GM18867 (cell line): ENCODE measurements around the gene HEATR9.

Experiments used
- ATAC-seq: cut with Tn5 transposase; IDR thresholded peaks from one replicate; pipeline ENCODE4 v1.9.1; 2021; ENCODE audit warnings: mild to moderate bottlenecking, moderate library complexity; ENCODE audit not compliant: unreplicated experiment

HEATR9 gene

DNA sequence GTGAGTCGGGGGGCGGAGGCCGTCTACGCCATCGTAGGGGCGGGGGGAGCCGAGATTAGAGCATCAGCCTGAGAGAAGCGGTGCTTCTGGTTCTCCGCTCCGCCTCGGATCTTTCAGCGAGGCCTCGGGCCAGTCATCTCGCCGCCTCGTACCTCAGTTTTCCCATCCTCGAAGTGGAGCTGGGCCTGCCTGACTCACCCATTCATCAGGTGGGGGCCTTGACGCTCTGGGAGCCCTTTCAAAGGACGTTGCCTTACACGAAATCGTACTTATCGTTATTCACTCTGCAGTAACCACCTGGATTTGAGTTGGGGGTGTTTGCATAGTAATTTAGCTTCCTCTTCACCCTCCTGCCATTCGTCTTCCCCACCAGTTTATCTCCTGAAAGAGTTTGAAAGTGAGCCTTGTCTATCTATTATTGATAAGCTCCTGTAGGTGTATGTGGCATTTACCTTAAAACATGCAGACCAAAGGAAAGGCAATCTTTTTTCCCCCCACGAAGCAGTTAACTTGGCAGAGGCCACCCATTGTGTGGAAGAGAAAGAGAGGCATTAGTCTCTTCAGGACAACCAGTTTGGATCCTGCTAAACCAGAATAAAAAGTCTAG lies 58.7 kb downstream of the HEATR9 start:
- ATAC-seq: no peak

DNA sequence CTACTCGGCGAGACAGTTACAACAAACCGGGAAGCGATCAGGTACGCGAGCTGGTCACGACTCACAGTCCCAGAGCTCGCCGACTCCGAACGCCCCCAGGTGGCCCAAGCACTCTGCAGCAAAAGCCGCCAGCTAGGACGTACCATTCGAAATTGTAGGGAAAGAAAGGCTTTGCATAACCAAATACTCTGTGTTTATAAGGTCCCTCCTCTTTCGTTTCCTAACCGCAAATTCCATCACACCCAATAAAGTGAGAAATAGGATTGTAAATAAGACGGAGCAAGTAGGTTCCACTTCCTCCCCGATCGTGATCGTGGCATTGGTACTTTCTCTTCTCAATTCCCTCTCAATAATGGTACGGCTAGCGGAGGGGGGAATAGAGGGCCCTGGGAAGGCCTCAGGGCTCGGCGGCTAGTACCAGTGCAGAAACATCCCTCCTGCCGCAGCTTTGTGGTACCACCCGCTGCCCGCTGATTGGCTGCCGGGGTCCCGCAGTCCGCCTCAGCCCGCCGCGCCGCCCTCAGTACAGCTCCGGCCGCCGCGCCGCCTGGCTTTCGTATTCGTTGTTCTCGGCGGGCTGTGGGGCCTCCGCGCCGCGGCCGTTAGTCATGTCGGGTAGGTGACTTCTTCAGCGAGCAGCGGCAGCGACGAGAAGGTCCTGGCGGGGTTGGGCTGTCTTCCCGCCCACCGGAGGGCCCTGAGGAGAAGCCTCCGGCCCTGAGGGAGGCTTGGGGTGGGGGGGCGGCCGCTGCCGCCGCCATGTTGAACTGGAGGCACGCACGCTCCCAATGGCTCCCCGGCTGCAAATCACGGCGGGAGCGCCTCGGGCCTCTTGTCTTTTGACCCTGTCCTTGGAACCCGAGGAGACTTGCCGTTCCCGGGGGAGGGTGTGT lies 59.5 kb downstream of the HEATR9 start, which contains the start of gene TAF15:
Gene TAF15 (plus strand): TSS at position 523 of the 893 bp plus-strand sequence. CDS start 86 bp downstream, at position 609.
- peak; percentile 89 for ATAC-seq

DNA sequence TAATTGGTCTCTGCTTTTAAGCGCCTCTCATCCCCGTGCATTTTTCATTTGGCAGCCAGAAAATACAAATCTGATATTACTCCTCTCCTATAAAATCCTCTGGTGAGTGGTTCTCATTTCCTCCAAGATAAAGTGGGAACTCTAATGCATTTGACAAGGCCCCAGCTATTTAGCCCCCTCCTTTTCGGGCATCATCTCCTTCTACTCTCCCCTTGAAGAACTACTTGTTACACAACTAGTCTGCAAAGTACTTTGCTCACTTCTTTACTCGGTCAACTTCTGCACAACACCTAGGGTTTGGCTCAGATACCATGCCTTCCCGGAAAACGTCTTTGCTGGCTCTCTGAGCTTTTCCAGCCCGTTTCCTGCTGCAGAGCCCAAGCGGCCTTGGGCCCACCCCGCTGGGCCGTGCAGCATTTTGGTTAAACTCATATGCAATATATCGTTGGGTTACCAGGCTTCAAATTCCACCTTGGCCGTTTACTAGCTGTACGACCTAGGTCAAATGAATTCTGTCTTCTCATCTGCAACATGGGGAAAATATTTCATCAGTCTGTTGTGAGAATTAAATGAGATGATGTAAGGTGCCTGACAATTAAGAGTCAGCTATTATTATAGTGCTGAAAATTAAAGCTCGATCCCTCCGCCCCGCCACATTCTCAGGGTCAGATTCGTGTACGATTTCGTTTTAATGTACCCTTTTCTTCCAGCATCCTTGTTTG lies 60.3 kb downstream of the HEATR9 start:
- ATAC-seq: no peak

DNA sequence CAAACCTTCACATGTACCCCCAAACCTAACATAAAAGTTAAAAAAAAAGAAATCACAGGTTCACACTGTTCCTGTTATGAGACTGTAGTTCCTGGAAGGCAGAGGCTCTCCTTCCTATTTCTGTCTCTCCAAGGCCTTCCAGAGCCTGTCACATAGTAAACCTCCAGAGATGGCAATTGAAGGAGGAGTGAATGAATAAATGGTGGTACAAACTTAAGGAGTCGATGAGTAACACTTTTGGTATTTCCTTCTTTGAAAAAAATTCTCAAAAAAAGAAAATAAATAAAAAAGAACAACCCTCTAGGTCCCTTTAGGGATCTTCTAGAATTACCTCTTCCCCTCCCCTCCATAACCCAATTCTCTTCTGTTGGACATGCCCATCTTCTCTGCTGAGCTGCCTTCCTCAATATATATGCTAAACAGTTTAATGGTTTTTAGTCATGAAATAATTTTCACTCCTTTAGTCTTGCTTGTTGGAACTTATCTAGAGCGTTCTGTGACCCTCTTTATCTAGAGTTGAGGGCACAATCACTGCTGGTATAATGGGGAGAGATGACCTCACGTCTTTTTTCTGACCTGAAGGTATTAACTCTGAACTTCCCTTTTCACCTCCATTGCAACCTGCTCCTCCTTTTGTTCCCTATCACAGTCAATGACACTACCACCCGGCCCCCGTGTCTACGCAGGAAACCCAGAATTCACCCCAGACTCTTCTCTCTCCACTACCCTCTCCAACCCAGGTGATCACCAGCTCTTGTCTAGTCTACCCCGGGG lies 61.1 kb downstream of the HEATR9 start:
- no peak for ATAC-seq
